Loucy (cell line): ENCODE data around the gene PDIA6.

Experiments
- EZH2phosphoT487 ChIP-seq: fragments of 200-600 bp; IDR thresholded peaks from 2 replicates; pipeline ENCODE4 v1.6.1; 2018; ENCODE audit warnings: antibody characterized with exemption, mild to moderate bottlenecking, moderate library complexity, borderline replicate concordance
- TF ChIP-seq, protein P1 (sequence below): fragments of 200-600 bp; sonication (generic); conservative IDR thresholded peaks from 2 replicates; pipeline ENCODE4 v1.5.1; 2014; ENCODE audit warnings: mild to moderate bottlenecking, antibody characterized with exemption, low read length

DNA sequence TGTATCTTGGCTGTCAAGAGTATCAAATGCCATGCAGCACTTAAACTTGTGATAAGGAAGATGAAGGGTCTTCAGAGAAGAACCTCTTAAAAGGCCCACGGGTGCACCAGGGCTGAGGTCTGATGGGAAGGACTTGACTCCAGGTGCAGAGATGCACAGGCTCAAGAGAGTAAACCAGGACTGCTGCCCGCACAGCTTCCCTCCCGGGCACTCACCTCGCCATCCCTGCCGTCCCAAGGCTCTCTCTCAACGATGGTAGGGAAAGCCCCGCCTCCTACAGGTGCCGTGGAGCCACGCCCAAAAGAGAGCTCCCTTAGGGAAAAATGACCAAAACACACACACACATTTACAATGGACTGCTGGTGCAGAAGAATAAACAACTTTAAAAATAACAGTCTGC lies 27.9 kb downstream of the PDIA6 start:
- TF ChIP-seq, protein P1, sequence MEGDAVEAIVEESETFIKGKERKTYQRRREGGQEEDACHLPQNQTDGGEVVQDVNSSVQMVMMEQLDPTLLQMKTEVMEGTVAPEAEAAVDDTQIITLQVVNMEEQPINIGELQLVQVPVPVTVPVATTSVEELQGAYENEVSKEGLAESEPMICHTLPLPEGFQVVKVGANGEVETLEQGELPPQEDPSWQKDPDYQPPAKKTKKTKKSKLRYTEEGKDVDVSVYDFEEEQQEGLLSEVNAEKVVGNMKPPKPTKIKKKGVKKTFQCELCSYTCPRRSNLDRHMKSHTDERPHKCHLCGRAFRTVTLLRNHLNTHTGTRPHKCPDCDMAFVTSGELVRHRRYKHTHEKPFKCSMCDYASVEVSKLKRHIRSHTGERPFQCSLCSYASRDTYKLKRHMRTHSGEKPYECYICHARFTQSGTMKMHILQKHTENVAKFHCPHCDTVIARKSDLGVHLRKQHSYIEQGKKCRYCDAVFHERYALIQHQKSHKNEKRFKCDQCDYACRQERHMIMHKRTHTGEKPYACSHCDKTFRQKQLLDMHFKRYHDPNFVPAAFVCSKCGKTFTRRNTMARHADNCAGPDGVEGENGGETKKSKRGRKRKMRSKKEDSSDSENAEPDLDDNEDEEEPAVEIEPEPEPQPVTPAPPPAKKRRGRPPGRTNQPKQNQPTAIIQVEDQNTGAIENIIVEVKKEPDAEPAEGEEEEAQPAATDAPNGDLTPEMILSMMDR, result no peak
- TF ChIP-seq EZH2phosphoT487, result no peak
